Inflammatory macrophage (primary cell): ENCODE results near the gene TARM1.
A peak's percentile ranks its signal among the peaks of the same experiment; 100 is the strongest.
"Not testable (repeated sequence)": the region's sequence is repeated elsewhere in the genome, so short reads cannot be mapped to it uniquely, and the experiment has no call there.

Experiments
- DNase-seq, 2 donors: peaks; one replicate each; pipeline ENCODE4 v3.0.0-alpha.2; 2020 to 2022

The TARM1 gene

DNA sequence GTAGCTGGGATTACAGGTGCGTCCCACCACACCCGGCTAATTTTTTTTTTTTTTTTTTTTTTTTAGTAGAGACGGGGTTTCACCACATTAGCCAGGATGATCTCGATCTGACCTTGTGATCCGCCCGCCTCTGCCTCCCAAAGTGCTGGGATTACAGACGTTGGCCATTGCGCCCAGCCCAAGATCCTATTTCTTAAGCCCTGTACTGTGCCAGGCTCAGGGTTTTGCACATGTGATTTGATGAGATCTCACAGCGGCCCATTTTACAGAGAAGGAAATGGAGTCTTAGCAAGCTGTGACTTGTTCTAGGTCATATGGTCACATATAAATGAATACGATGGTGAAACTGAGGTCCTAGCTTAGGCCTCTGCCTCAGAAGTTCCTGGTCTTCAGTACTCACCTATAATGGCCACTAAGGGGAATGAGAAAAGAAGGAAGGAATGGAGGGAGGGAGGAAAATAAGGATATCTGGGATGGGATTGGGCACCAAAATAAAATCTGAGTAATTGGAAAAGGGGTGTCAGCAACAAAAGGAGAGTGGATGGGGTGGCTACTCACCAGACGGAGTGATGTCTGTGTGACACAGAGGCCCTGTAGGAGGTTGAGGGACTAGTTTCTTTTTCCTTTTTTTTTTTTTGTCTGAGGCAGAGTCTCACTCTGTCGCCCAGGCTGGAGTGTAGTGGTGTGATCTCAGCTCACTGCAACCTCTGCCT lies 18.2 kb upstream of the TARM1 start:
- DNase-seq: peak; percentile 74 to 81

DNA sequence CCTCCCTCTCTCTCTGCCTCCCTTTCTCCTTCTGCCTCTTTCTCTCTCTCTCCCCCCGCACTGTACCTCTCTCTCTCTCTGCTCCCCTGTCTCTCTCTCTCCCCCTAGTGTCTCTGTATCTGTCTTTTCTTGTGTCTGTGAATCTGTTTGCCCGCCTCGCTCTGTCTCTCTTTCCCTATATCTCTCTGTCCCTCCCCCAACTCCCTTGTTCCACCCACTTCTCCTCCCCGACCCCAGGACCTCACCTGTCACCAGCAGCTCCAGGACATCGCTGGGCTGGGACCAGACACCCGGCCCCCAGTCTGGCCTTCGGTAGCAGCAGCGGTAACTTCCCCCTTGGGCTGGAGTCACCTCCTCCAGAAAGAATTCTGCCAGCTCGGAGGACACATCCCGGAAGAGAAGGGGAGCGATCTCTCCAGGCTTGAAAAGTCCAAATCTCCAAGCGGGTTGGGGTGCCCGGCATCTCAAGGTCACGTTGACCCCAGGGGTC lies 15.5 kb upstream of the TARM1 start:
- DNase-seq: peak in 1 of 2 donors; percentile 57

DNA sequence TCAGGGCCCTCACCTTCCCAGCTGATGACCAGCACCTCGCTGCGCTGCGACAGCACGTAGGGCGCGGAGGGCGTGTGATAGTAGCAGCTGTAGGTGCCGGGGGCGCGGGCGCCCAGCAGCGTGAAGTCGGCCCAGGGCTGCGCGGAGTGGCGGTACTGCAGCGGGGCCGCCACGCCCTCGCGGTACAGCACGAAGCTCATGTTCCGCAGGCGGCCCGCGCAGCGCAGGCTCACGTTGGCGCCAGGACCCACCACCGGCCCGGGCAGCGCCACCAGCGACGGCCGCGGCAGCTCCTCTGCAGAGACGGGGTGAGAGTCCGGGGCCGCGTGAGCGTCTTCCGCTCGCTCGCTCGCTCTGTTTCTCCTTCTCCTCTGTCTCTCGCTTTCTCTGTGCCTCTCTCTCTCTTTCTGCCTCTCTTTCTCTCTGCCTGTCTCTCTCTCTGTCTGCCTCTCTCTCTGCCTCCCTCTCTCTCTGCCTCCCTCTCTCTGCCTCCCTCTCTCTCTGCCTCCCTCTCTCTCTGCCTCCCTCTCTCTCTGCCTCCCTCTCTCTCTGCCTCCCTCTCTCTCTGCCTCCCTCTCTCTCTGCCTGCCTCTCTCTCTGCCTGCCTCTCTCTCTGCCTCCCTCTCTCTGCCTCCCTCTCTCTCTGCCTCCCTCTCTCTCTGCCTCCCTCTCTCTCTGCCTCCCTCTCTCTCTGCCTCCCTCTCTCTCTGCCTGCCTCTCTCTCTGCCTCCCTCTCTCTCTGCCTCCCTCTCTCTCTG lies 14.9 kb upstream of the TARM1 start:
- DNase-seq: peak in 1 of 2 donors; percentile 19

DNA sequence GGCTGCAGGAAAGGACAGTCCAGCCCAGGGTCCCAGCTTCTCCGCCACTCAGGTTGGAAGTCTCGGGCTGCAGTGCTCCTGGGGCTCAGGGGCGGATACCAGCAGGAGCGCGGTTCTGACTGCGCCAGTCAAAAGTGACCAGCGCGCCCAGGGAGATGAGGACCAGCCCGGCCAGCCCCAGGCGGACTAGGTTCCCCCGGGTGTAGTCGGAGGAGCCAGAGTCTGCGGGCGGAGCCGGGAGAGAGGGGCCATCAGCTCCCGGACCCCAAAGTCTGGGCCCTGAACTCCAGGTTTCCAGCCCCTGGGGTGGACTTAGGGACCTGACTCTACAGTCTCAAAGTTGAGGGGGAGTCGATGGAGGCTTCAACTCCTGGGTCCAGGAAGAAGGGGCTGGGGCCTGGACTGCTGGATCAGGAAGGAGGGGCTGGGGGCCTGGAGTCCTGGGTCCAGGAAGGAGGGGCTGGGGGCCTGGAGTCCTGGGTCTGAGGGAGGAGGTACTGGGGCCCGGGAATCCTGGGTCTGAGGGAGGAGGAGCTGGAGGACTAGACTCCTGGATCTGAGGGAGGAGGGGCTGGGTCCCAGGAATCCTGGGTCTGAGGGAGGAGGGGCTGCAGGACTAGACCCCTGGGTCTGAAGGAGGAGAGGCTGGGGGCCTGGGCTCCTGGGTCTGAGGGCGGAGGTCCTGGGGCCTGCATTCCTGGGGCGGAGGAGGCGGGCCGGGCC lies 14.1 kb upstream of the TARM1 start:
- DNase-seq: no peak

DNA sequence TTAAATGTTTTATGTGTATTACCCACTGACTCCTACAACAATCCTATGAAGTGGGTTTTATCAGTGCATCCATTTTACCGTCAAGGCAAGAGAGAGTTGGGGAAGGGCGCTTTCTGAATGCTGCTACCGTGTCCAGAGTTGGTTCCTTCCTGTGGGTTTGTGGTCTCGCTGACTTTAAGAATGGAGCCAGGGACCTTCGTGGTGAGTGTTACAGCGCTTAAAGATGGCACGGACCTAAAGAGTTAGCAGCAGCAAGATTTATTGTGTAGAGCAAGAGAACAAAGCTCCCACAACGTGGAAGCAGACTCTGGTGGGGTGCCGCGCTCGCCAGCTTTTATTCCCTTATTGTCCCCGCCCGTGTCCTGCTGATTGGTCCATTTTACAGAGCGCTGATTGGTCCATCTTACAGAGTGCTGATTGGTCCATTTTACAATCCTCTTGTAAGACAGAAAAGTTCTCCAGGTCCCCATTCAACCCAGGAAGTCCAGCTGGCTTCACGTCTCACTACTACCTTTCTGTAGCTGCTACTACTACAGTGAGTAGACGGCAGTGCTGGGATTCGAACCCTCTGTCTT lies 13.3 kb upstream of the TARM1 start:
- no peak for DNase-seq

DNA sequence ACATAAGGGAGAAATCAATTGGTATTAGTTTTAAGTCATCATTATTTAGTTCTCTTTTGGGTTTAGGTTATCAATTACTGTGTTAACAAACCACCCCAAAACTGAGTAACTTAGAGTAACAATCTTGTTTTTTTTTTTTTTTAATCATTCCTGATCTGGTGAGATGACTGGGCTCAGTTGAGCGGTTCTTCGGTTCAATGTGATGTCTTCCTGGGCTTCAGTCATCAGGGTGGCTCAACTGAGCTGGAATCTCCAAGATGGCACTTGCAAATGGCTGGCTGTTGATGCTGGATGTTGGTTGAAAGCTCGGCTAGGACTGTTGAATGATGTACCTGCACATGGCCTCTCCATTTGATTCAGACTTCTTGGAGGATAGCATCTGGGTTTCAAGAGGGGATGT lies 3.2 kb upstream of the TARM1 start:
- no peak for DNase-seq

DNA sequence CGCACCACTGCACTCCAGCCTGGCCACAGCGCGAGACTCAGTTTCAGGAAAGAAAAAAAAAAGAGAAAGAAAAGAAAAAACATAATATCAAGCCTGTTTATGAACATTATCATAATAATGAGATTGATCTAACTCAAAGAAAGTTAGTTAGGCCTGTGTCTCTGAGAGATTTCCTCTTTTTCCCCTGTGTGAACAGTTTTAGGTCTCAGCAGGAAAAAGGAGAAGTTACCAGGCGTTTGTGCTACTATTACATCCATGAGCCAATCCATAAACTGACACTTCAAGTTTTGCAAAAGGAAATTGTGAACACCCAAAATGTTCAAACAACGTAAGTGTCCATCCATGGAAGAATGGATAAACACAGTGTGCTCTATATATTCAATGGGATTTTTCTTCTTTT lies 3.8 kb downstream of the TARM1 start:
- peak; percentile 72 to 84 for DNase-seq

DNA sequence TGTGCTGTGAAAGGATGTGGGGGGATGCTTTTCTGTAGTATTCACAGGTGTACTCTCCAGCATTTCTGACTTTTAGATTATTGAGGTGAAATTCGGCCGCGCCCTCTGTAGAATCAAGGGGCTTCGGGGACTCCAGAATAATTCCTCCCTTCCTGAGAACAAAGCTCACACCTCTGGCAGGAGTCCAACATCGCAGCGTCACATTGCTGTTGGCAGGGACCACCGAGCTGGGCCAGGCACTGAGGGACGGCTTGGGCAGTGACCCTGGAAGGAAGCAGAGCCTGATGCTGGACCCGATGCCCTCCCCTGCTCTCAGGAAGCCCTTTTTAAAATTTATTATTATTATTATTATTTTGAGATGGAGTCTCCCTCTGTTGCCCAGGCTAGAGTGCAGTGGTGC lies 6.3 kb downstream of the TARM1 start:
- no peak for DNase-seq

DNA sequence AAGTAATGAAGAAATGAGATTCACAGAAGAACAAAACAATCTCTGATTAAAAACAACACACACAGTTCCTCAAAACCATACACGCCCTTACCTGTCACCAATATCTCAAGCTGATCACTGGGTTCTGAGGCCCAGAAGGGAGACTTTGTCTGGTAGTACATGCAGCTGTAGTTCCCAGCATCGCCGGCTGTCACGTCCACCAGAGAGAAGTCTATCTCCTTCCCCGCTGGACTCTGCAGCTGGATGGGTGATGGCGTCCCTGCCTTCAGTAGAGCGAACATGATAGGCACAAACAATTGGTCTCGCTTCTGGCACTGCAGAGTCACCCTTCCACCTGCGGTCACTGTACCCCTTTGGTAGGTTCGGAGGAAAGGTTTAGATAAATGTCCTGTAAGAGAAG lies 7.3 kb downstream of the TARM1 start:
- DNase-seq: no peak

DNA sequence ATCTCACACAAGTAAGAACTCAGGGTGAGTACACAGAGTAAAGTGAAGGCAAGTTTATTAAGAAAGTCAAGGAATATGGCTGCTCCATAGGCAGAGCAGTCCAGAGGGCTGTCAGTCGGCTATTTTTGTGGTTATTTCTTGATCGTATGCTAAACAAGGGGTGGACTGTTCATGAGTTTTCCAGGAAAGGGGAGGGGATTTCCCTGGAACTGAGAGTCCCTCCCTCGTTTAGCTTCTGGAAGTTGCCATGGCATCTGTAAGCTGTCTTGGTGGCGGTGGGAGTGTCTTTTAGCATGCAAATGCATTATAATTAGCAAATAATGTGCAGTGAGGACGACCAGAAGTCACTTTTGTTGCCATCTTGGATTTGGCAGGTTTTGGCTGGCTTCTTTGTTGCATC lies 11.7 kb downstream of the TARM1 start:
- no peak for DNase-seq

DNA sequence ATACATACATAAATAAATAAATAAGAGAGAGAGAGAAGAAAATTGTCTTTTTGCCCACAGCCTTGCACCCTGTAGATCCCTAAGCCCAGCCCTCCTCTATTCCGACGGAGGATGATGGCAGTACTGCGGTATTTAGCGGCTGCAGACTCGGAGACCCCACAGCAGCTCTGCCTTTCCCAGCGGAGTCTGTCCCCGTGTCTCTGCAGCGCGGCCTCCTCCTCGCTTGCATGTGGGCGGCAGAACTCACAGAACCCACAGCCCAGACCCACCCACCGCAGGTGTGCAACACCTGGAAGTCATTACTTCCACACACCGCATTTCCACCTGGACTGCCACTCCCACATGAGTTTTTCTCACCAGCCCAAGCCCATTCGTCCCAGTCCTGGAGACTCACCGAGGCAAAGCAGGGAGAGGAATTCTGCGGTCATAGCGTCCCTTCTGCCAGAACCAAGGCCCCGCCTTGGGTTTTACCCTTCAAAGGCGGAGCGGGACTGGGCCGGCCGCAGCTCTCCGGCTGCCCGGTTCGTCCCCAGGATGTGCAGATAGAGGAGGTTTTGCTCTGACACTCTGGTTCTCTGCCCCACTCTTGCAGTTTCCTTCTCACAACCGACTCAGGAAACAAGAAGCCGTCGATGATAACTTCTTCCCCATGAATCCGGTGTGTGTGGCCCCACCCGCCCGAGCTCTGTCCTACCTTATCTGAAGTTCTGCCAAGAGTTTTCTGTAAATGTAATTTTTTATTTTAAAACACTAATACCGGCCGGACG lies 17.6 kb downstream of the TARM1 start, which contains the start of gene VSTM1:
TSS of gene VSTM1 (minus strand) at position 548 of the 767 bp plus-strand sequence. CDS start at position 428, 120 bp downstream.
- DNase-seq: no peak

DNA sequence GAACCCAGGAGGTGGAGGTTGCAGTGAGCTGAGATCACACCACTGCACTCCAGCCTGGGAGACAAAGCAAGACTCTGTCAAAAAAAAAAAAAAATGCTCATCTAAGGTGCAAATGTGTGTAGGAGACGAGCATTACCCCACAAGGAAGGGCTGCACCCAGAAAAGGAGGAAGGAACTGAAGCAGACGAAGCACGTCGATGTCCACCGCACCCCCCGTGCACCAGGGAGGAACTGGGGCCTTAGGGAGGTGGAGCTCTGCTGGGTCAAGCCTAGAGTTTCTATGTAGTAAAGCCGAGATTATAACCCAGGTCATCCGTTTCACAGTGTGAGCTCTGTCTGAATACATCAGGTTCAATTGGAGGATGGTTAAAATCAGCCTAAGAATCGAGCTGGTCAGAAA lies 18.5 kb downstream of the TARM1 start:
- peak; percentile 69 to 86 for DNase-seq

DNA sequence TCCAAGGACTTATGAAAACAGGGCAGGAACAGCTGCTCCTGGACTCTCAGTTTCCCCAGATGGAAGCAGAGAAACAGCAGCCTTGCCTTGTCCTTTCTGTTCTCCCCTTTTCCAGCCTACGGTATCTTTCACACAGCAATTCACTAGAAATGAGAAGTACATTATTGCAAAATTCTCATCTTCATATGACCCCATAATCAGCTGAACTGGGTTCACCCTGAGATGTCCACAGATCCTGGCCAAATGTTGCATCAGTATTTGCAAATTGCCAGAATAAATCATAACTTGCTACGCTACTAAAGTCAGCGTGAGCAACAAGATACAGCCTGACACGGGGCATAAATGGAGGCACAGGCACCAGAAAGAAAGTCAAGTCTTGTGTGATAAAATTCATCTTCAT lies 33.5 kb downstream of the TARM1 start:
- peak; percentile 79 to 97 for DNase-seq

DNA sequence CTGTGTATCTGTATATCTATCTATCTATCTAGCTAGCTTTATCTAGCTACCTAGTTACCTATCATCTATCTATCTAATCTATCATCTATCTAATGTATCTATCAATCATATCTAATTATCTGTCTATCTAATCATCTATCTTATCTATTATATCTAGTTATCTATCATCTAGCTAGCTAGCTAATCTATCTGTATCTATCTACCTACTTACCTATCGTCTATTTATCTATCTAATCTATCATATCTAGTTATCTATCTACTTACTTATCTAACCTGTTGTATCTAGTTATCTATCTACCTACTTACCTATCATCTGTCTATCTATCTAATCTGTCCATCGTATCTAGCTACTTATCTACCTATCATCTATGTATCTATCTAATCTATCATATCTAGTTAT lies 35.4 kb downstream of the TARM1 start:
- no peak for DNase-seq

DNA sequence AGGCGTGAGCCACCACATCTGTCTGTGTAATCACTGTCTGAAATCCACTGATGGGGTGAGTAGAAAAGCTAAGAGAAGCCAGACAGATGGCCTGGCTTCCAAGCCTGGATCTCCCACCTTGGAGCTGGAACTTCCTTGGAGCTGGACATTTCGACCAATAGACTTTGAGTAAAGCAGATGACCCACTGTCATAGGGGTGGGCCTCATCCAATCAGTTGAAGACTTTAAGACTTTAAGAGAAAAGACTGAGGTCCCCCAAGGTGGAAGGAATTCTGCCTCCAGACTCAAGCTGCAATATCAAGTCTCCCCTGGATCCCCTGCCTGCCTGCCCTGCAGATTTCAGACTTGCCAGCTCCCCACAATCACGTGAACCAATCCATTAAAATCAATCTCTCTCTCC lies 38.2 kb downstream of the TARM1 start:
- DNase-seq: no peak

DNA sequence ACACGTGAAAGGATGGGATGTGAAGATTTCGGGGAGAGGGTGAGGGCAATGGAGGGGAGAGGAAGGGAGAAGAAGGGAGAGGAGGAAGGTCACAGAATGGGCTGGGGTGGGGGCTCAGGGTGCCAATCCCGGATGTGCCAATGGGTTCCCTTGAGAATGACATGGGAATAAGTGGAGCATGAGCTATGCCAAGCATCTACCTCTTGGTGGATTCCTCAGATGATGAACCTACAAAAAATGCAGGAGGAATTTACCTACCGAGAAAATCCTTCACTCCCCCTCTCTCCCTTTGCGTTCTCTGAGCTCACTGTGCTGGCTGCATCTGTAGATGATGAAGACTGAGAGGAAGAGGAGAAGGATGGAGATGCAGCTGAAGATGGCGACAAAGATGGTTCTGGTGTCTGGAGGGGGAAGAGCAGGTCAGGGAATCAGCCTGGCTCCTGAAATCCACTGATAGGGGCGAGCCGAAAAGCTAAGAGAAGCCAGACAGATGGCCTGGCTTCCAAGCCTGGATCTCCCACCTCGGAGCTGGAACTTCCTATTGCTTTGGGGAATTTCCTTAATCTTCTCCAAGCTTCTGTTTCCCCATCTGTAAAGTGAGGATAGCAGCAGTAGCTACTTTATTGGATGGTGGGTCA lies 39.1 kb downstream of the TARM1 start:
- no peak for DNase-seq

DNA sequence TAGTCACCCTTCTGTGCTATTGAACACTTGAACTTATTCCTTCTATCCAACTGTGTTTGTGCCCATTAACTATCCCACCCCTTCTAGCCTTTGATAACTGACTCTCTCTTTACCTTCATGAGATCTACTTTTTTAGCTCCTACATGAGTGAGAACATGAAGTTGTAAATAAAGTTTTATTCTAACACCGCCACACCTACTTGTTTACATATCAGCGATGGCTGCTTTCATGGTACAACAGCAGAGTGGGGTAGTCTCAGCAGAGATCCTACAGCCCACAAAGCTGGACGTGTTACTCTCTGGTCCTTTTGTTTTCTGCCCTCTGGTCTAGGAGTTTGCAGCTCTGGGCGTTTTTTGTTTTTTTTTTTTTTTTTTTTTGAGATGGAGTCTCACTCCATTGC lies 41.2 kb downstream of the TARM1 start:
- no peak for DNase-seq

DNA sequence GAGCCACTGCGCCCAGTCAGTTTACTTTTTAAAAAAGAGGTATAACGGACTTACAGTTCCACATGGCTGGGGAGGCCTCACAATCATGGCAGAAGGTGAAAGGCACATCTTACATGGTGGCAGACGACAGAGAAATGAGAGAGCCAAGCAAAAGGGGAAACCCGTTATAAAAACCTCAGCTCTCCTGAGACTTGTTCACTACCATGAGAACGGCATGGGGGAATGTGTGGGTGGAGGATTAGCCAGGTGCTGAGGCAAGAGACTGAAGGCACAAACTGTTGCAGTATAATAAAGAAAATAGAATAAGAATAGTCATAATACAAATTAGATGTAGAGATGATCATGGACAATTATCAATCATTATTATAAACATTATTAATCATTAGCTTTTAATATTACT lies 44.6 kb downstream of the TARM1 start:
- DNase-seq: not testable (repeated sequence)

DNA sequence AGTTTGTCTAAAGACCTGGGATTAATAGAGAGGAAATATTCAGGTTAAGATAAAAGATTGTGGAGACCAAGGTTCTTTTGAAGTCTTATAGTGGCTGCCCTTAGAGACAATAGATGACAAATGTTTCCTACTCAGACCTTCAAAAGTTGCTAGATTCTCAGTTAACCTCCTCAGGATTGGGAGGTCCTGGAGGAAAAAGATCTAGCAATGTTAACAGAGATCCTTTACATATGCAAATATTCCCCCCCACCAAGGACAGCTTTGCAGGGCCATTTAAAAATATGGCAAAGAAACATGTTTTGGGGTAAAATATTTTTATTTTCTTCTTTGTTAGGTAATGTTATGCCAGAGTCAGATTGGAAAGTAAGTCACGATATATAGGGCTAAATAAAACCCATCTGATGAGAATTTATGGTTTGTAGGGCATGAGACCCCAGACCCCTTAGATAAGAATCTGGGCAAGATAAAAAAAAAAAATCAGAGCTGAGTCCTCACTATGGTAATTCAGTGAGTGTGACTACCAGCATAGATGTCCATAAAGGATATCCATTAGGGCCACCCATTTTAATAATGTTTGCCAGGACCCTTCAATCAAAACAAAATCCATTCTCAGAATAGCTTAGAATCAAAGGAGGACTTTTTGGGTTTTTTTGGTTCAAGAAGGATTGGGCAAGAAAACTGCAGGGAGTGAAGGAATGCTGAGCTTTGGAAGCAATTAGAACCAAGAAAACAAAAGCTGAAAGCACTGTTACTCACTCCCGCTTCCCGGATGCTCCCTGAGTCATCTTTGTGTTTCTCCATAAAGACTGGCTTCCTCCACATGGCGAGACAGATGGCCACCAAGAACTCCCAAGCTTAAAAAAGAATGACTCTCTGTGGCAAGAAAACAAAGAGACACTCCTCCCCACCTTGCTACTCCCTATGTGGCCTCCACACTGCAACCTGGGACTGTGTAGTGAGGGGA lies 45.7 kb downstream of the TARM1 start:
- DNase-seq: peak; percentile 26 to 32

DNA sequence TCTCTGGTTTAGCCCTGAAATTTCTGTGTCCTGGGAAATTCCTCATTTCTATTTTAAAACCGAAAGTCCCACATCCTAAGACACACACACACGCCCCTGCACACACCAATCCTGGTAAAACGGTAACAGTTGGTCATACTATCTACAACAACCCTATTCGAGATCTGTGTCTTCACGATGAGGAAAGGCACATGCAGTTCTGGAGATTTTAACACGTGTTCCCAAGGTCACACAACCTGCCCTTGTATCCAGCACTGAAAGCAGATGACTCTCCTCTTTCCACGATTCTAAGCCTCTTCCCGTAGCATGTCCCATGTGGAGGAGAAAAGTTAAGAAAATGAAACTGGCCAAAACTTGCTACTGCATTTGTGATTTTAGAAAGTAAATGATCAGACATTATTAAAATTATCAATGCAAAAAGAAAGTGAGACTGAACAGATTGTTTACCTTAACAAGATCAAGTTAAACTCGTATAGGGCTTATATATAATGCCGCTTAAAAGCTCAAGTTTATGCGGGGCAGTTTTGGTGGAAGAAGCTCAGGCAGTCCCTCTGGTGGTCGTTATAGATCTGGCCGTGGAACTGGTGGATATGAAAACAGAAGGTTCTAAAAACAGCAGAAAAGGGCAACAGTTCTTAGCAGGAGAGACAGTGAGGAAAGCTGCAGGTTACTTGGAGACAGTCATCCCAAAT lies 50.1 kb downstream of the TARM1 start:
- DNase-seq: peak in 1 of 2 donors; percentile 10
